ENCODE results near the gene POLR2A. TPM values are rescaled to one million over a fixed set of nuclear protein-coding genes. Genes with fewer than 3 reads are reported as not detected.

The POLR2A gene
- total and polyA plus RNA-seq, 2 of the 13 experiments (the other 11 are each of a cell fraction or from before 2014, with no cell fraction given): 17.8 to 18.3 TPM

GRCh38 chr17:7548585-7549400 is 64.6 kb downstream of the POLR2A start, which contains the start of gene TNFSF12:
Gene TNFSF12 (plus strand): TSS chr17:7549058. CDS start chr17:7549154, 96 bp downstream.
- Histone ChIP-seq H3K4me1 (ENCODE audit: insufficient read depth, low read length) (peaks cover 61% of the 10 kb centered on the region), H3K36me3 (replicated peaks in 1 of 2; ENCODE audit: control insufficient read depth in 1 of 2, insufficient read depth in 2 of 2, low read length in 2 of 2) (no peaks in the 10 kb centered on the region), H3K27me3 (ENCODE audit: control insufficient read depth in 1 of 2, insufficient read depth in 2 of 2, low read length in 2 of 2) (peaks cover 0 to 3% of the 10 kb centered on the region in 2 experiments; a peak in 3 of 5 replicates), H3K4me2 (ENCODE audit: low read depth, low read length) (peak within 1 kb of the TSS; percentile 65), H4K20me1 (ENCODE audit: insufficient read depth, low read length) (no peaks in the 10 kb centered on the region), H3K9me3 (ENCODE audit: low read length) (no peaks in the 10 kb centered on the region), H2AFZ (ENCODE audit: low read length) (peak within 1 kb of the TSS; percentile 17), H3K4me3 (replicated peaks in 1 of 3; ENCODE audit: insufficient read depth in 1 of 3, low read depth in 2 of 3, low read length in 3 of 3) (peak within 1 kb of the TSS; percentile 55 to 70 (median 65)), H3K27ac (ENCODE audit: extremely low read length, insufficient read depth, low read length) (no peak within 1 kb of the TSS), H3K79me2 (ENCODE audit: insufficient read depth, low read length) (no peaks in the 10 kb centered on the region), H3K9ac (ENCODE audit: insufficient read depth, low read depth, low read length) (peak within 1 kb of the TSS; percentile 23)
- ATAC-seq (peak; percentile 75), FAIRE-seq (no peak), DNase-seq (ENCODE audit: low spot score) (no peak)
- POLR2A ChIA-PET: interaction anchor here (0.8 to 3.9 kb wide), 4 partner anchors 9 to 198 kb away, joined by 3 to 18 read pairs (median 6); partner anchors contain the start of gene TNFSF13
- CTCF ChIA-PET (ENCODE audit: low intra/inter-chr PET ratio, low total read pairs): no interaction called here
- in situ Hi-C loops (cut with HindIII; ENCODE audit: extremely low pct_ligation_motif_present, low pct_unique_long_range_greater_than_20kb): no loop called here
- no TSS peak for BruUV-seq (replicated peaks)
- intact Hi-C loops (cut with micrococcal nuclease; ENCODE audit: unreplicated experiment): no loop called here
- 17% methylated on average over 16 of the region's 65 CpGs for WGBS (ENCODE audit: low lambda C conversion rate)
- no peak for TF ChIP-seq FOXP4 (CRISPR knock-in tag; IDR thresholded peaks at IDR 0.05)
- no peak for TF ChIP-seq ZNF777 (CRISPR knock-in tag; IDR thresholded peaks at IDR 0.05)
- no peak for TF ChIP-seq ZNF30 (CRISPR knock-in tag; IDR thresholded peaks at IDR 0.05)
- peak; percentile 10; the same call in 1 of the 2 replicates for TF ChIP-seq HOXA3 (CRISPR knock-in tag; IDR thresholded peaks at IDR 0.05)
- TF ChIP-seq ZNF431 (CRISPR knock-in tag; IDR thresholded peaks at IDR 0.05; ENCODE audit: borderline replicate concordance, low read depth): no peak
- TF ChIP-seq POLR2G (IDR thresholded peaks at IDR 0.05; ENCODE audit: low read depth, low read length): peak; percentile 45; the same call in 1 of the 2 replicates
- TF ChIP-seq SUZ12 (IDR thresholded peaks at IDR 0.05; ENCODE audit: low read depth, low read length): no peak
- peak; percentile 54 for TF ChIP-seq RBFOX2 (IDR thresholded peaks at IDR 0.05; ENCODE audit: low read depth, low read length)
- TF ChIP-seq CTCF (CRISPR knock-in tag; IDR thresholded peaks at IDR 0.05): peak; percentile 15; the same call in 1 of the 2 replicates
- TF ChIP-seq ZNF441 (CRISPR knock-in tag; IDR thresholded peaks at IDR 0.05; ENCODE audit: borderline replicate concordance): 0 out of 2 replicates have a peak, but pooled peaks have one; percentile 33
- no peak for TF ChIP-seq SMAD1 (CRISPR knock-in tag; IDR thresholded peaks at IDR 0.05; ENCODE audit: borderline replicate concordance, low read depth)
- TF ChIP-seq JDP2 (CRISPR knock-in tag; IDR thresholded peaks at IDR 0.05; ENCODE audit: borderline replicate concordance): no peak
- no peak for TF ChIP-seq FOXO4 (CRISPR knock-in tag; conservative IDR thresholded peaks at IDR 0.05)
- TF ChIP-seq SRSF4 (IDR thresholded peaks at IDR 0.05; ENCODE audit: low read depth, low read length, poor library complexity, severe bottlenecking): no peak
- TF ChIP-seq MEF2D (CRISPR knock-in tag; IDR thresholded peaks at IDR 0.05): no peak
- no peak for TF ChIP-seq NAIF1 (CRISPR knock-in tag; IDR thresholded peaks at IDR 0.05; ENCODE audit: borderline replicate concordance)
- peak; percentile 52 for TF ChIP-seq SPEN (CRISPR knock-in tag; IDR thresholded peaks at IDR 0.05; ENCODE audit: low read depth)
- no peak for TF ChIP-seq CENPBD1 (CRISPR knock-in tag; IDR thresholded peaks at IDR 0.05; ENCODE audit: borderline replicate concordance, low read depth)

All from HepG2 (cell line).